Measurements from ENCODE around the gene LZTS3. TPM values are rescaled to one million over a fixed set of nuclear protein-coding genes. Genes with fewer than 3 reads are reported as not detected.

LZTS3 gene
- total and polyA plus RNA-seq, 2 of the 13 experiments (the other 11 are each of a cell fraction or from before 2014, with no cell fraction given) = 10.1 to 31.3 TPM

GRCh38 chr20:3115190-3116107, 57.9 kb downstream of the LZTS3 start (continued):
- TF ChIP-seq ZNF407 (CRISPR knock-in tag; IDR thresholded peaks at IDR 0.05; ENCODE audit: not compliant biosample characterization) (peak; percentile 72), SCMH1 (CRISPR knock-in tag; IDR thresholded peaks at IDR 0.05; ENCODE audit: borderline replicate concordance) (no peak), ZGPAT (CRISPR knock-in tag; IDR thresholded peaks at IDR 0.05) (0 out of 2 replicates have a peak, but pooled peaks have one; percentile 45), ZFX (CRISPR knock-in tag; IDR thresholded peaks at IDR 0.05; ENCODE audit: low read depth) (peak; percentile 23; the same call in 1 of the 2 replicates), MAZ (IDR thresholded peaks at IDR 0.05; ENCODE audit: borderline replicate concordance, low read depth, low read length) (no peak), MAZ (CRISPR knock-in tag; IDR thresholded peaks at IDR 0.05; ENCODE audit: low read depth) (0 out of 2 replicates have a peak, but pooled peaks have one; percentile 13), ZNF136 (CRISPR knock-in tag; IDR thresholded peaks at IDR 0.05; ENCODE audit: low read depth) (peak; percentile 75; the same call in 1 of the 2 replicates), MAFK (conservative IDR thresholded peaks at IDR 0.05 in 1 of 2, IDR thresholded peaks at IDR 0.05 in 1 of 2; ENCODE audit: low read length in 2 of 2) (no peak), FOSL2 (CRISPR knock-in tag; IDR thresholded peaks at IDR 0.05) (peak; percentile 54), YEATS4 (CRISPR knock-in tag; IDR thresholded peaks at IDR 0.05; ENCODE audit: borderline replicate concordance) (0 out of 2 replicates have a peak, but pooled peaks have one; percentile 29), ZFY (CRISPR knock-in tag; IDR thresholded peaks at IDR 0.05) (peak; percentile 46; the same call in 1 of the 2 replicates), TEAD3 (CRISPR knock-in tag; optimal IDR thresholded peaks at IDR 0.05; ENCODE audit: borderline replicate concordance) (peak; percentile 17), ZNF251 (CRISPR knock-in tag; IDR thresholded peaks at IDR 0.05) (0 out of 2 replicates have a peak, but pooled peaks have one; percentile 21), ZNF263 (CRISPR knock-in tag; IDR thresholded peaks at IDR 0.05) (0 out of 2 replicates have a peak, but pooled peaks have one; percentile 20)
- TF ChIP-seq, protein P1, sequence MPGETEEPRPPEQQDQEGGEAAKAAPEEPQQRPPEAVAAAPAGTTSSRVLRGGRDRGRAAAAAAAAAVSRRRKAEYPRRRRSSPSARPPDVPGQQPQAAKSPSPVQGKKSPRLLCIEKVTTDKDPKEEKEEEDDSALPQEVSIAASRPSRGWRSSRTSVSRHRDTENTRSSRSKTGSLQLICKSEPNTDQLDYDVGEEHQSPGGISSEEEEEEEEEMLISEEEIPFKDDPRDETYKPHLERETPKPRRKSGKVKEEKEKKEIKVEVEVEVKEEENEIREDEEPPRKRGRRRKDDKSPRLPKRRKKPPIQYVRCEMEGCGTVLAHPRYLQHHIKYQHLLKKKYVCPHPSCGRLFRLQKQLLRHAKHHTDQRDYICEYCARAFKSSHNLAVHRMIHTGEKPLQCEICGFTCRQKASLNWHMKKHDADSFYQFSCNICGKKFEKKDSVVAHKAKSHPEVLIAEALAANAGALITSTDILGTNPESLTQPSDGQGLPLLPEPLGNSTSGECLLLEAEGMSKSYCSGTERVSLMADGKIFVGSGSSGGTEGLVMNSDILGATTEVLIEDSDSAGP (CRISPR knock-in tag; IDR thresholded peaks at IDR 0.05; ENCODE audit: borderline replicate concordance) = peak; percentile 35; the same call in 1 of the 2 replicates
